Mucosa of descending colon (tissue), 3 donors: ENCODE data around the gene RNASE11. TPM values are rescaled to one million over a fixed set of nuclear protein-coding genes. Genes with fewer than 3 reads are reported as not detected.

Experiments used
- ATAC-seq: fragments of 200-7000 bp; cut with Tn5 transposase; one replicate; pipeline ENCODE4 v1.9.1; 2020; ENCODE audit warnings: mild to moderate bottlenecking, moderate library complexity
- DNase-seq, 3 donors: peaks; one replicate each; pipeline ENCODE4 v3.0.0-alpha.2; 2020
- H3K36me3 ChIP-seq: fragments of 200-600 bp; one replicate; pipeline ENCODE4 v1.8.0; 2021; ENCODE audit warnings: low read depth, mild to moderate bottlenecking
- H3K4me1 ChIP-seq: fragments of 200-600 bp; one replicate; pipeline ENCODE4 v1.8.0; 2021; ENCODE audit warnings: low read depth, mild to moderate bottlenecking
- H3K4me3 ChIP-seq: fragments of 200-600 bp; one replicate; pipeline ENCODE4 v1.8.0; 2021; ENCODE audit warnings: mild to moderate bottlenecking
- H3K9me3 ChIP-seq: fragments of 200-600 bp; one replicate; pipeline ENCODE4 v1.8.0; 2021; ENCODE audit warnings: mild to moderate bottlenecking
- CTCF ChIP-seq: fragments of 200-600 bp; IDR thresholded peaks from one replicate; pipeline ENCODE4 v1.8.0; 2022; ENCODE audit warnings: antibody characterized with exemption, mild to moderate bottlenecking
- intact Hi-C, 2 donors: fragments of 100-400 bp; cut with DNase I in 1 of 2; cut with micrococcal nuclease in 1 of 2; formaldehyde crosslinking; loops; one replicate each; pipeline versions ENCODE4 v1.11.0 to v1.11.1; 2022; cut with DNase I, micrococcal nuclease
- total RNA-seq, 3 donors: library from RNA; stranded (reverse); fragmentation: NEBNext Ultra II Directional in 2 of 3; extraction: Animal tissue kit (Norgen Biotek cat#: 25700) in 2 of 3; gene quantifications; one replicate each; pipeline versions ENCODE4 v1.2.1 to v1.2.4, GENCODE V29; 2021 to 2023
- donor health status: DM: no; HTN: no; CAD: no; lungs with moderate emphysema.
- donor health status: DM: no; HTN: no; CAD: no.
- donor health status: DM: no; HTN: yes; CAD: no.

The RNASE11 gene
- total RNA-seq, 3 donors from 2014 or later = not detected

- Histone ChIP-seq H3K36me3 (no peaks in the 10 kb centered on the region), H3K4me1 (peaks cover 7% of the 10 kb centered on the region), H3K9me3 (no peaks in the 10 kb centered on the region), H3K4me3 (no peak overlapping the region)
- ATAC-seq = no peak
- no peak for DNase-seq
- TF ChIP-seq CTCF = no peak
- intact Hi-C loops = loop anchor here (5.0 to 10.0 kb wide), 3 partner anchors 73 to 280 kb away; no protein-coding TSS in a partner anchor
Observed at GRCh38 chr14:20607617-20608016, 19.8 kb upstream of the RNASE11 start.

GRCh38 chr14:20606902-20607242, 19.1 kb upstream of the RNASE11 start:
- DNase-seq = no peak
- TF ChIP-seq CTCF = no peak
- peak; percentile 13 for ATAC-seq
- H3K4me3 ChIP-seq = no peak overlapping the region
- H3K9me3 ChIP-seq = no peaks in the 10 kb centered on the region
- H3K4me1 ChIP-seq = peaks cover 7% of the 10 kb centered on the region
- no peaks in the 10 kb centered on the region for H3K36me3 ChIP-seq
- intact Hi-C loops = loop anchor here (5.0 to 10.0 kb wide), 3 partner anchors 72 to 280 kb away; no protein-coding TSS in a partner anchor

GRCh38 chr14:20606190-20606901, 18.5 kb upstream of the RNASE11 start:
- peak; percentile 21 for TF ChIP-seq CTCF
- no peak overlapping the region for H3K4me3 ChIP-seq

GRCh38 chr14:20603813-20604690, 16.3 kb upstream of the RNASE11 start:
- Histone ChIP-seq H3K9me3 (no peaks in the 10 kb centered on the region), H3K4me1 (no peaks in the 10 kb centered on the region), H3K36me3 (no peaks in the 10 kb centered on the region), H3K4me3 (no peak overlapping the region)
- intact Hi-C loops = loop anchor here (10.0 kb wide), 1 partner anchor 69 kb away; no protein-coding TSS in a partner anchor
- no peak for TF ChIP-seq CTCF
- ATAC-seq (no peak), DNase-seq (no peak)

More at GRCh38 chr14:20606190-20606901, 18.5 kb upstream of the RNASE11 start:
- Histone ChIP-seq H3K9me3 (no peaks in the 10 kb centered on the region), H3K4me1 (peaks cover 7% of the 10 kb centered on the region), H3K36me3 (no peaks in the 10 kb centered on the region)
- peak in 2 of 3 donors; percentile 51 to 67 for DNase-seq
- peak; percentile 77 for ATAC-seq
- intact Hi-C loops = loop anchor here (5.0 to 10.0 kb wide), 3 partner anchors 72 to 279 kb away; no protein-coding TSS in a partner anchor

GRCh38 chr14:20602583-20602982, 14.8 kb upstream of the RNASE11 start:
- H3K36me3 ChIP-seq = no peaks in the 10 kb centered on the region
- intact Hi-C loops = loop anchor here (10.0 kb wide), 1 partner anchor 68 kb away; no protein-coding TSS in a partner anchor
- DNase-seq = no peak
- TF ChIP-seq CTCF = no peak
- H3K9me3 ChIP-seq = no peaks in the 10 kb centered on the region
- no peak for ATAC-seq
- H3K4me1 ChIP-seq = no peaks in the 10 kb centered on the region
- no peak overlapping the region for H3K4me3 ChIP-seq
